RWPE1 (cell line): ENCODE data around the gene GTPBP1.

Experiments
- CTCF ChIA-PET: fragments of 350-600 bp; sonication (Branson Sonifier 250); formaldehyde crosslinking; extraction: SDS; loops from one replicate; lab custom pipeline; 2021; lab: Yijun Ruan, JAX
- POLR2A ChIA-PET: fragments of 400-600 bp; formaldehyde crosslinking; extraction: SDS; loops from one replicate; lab custom pipeline; 2020; ENCODE audit warnings: antibody characterized with exemption; ENCODE audit not compliant: low non-redundant PET; lab: Yijun Ruan, JAX
- DNase-seq: peaks from one replicate; pipeline ENCODE4 v3.0.0; 2012; ENCODE audit warnings: low spot score
- H3K27ac ChIP-seq: fragments of 450-650 bp; 2 replicates; pipeline ENCODE4 v1.5.1; 2017
- CTCF ChIP-seq: fragments of 450-650 bp; conservative IDR thresholded peaks from 2 replicates; pipeline ENCODE4 v1.5.1; 2017; ENCODE audit warnings: low read depth, mild to moderate bottlenecking

The GTPBP1 gene

GRCh38 chr22:38727123-38727522 is 21.4 kb downstream of the GTPBP1 start:
- H3K27ac ChIP-seq = no peak overlapping the region
- TF ChIP-seq CTCF = no peak
- CTCF ChIA-PET = no interaction called here
- DNase-seq = no peak
- POLR2A ChIA-PET = no interaction called here

- ChIA-PET POLR2A (no interaction called here), CTCF (no interaction called here)
- DNase-seq = no peak
- H3K27ac ChIP-seq = peak overlapping the region; percentile 27; the same call in 1 of the 2 replicates
- TF ChIP-seq CTCF = no peak
These were observed 22.0 kb downstream of the GTPBP1 start for GRCh38 chr22:38727530-38728451.

- DNase-seq = no peak
- no peak for TF ChIP-seq CTCF
- H3K27ac ChIP-seq = peak overlapping the region; percentile 27
- ChIA-PET POLR2A (interaction anchor here (0.5 kb wide), 1 partner anchor 34 kb away, joined by 4 read pairs; no protein-coding TSS in a partner anchor), CTCF (no interaction called here)
These were observed 23.4 kb downstream of the GTPBP1 start for GRCh38 chr22:38728871-38729796.

- DNase-seq = no peak
- ChIA-PET CTCF (no interaction called here), POLR2A (no interaction called here)
- H3K27ac ChIP-seq = peak overlapping the region; percentile 27
- no peak for TF ChIP-seq CTCF
These were observed 24.2 kb downstream of the GTPBP1 start for GRCh38 chr22:38729946-38730345.

- DNase-seq = no peak
- TF ChIP-seq CTCF = no peak
- H3K27ac ChIP-seq = peak overlapping the region; percentile 27
- ChIA-PET CTCF (no interaction called here), POLR2A (no interaction called here)
These were observed 24.7 kb downstream of the GTPBP1 start for GRCh38 chr22:38730411-38730871.

GRCh38 chr22:38731703-38732161 is 26.0 kb downstream of the GTPBP1 start:
- no peak for TF ChIP-seq CTCF
- POLR2A ChIA-PET = no interaction called here
- DNase-seq = no peak
- peak overlapping the region; percentile 73 for H3K27ac ChIP-seq
- CTCF ChIA-PET = no interaction called here
